ENCODE measurements around the gene RNF114.
"Not testable (repeated sequence)": the region's sequence is repeated elsewhere in the genome, so short reads cannot be mapped to it uniquely, and the experiment has no call there.

Gene RNF114

DNA sequence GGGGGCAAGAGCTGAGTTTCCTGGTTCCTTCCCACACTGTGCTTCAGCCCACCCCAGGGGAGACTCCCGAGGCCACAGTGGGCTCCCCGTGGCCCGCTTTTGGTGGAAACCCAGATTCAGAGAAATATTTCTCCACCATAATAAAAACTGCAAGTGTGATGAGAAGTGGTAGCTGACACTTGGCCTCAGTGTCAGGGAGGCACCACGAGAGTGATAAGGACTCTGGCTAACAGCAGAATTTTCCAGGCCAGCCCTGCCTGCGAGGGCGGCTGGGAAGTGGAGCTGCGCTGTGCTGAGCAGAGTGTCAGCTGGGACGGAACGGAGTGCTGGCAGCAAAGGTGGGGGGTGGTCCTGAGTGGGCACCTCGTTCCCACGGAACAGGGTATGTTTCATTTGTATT, 43.4 kb upstream of the RNF114 start:
- H3K27me3 ChIP-seq = no peaks in the 10 kb centered on the region
- H3K9me3 ChIP-seq = no peaks in the 10 kb centered on the region
- no peak overlapping the region for H3K4me3 ChIP-seq (ENCODE audit: low read depth, low read length)
- no peaks in the 10 kb centered on the region for H3K36me3 ChIP-seq
- H3K4me1 ChIP-seq = no peaks in the 10 kb centered on the region
- TF ChIP-seq, protein P1, sequence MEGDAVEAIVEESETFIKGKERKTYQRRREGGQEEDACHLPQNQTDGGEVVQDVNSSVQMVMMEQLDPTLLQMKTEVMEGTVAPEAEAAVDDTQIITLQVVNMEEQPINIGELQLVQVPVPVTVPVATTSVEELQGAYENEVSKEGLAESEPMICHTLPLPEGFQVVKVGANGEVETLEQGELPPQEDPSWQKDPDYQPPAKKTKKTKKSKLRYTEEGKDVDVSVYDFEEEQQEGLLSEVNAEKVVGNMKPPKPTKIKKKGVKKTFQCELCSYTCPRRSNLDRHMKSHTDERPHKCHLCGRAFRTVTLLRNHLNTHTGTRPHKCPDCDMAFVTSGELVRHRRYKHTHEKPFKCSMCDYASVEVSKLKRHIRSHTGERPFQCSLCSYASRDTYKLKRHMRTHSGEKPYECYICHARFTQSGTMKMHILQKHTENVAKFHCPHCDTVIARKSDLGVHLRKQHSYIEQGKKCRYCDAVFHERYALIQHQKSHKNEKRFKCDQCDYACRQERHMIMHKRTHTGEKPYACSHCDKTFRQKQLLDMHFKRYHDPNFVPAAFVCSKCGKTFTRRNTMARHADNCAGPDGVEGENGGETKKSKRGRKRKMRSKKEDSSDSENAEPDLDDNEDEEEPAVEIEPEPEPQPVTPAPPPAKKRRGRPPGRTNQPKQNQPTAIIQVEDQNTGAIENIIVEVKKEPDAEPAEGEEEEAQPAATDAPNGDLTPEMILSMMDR (IDR thresholded peaks at IDR 0.05; ENCODE audit: low read depth, low read length) = no peak
- no peak for DNase-seq

DNA sequence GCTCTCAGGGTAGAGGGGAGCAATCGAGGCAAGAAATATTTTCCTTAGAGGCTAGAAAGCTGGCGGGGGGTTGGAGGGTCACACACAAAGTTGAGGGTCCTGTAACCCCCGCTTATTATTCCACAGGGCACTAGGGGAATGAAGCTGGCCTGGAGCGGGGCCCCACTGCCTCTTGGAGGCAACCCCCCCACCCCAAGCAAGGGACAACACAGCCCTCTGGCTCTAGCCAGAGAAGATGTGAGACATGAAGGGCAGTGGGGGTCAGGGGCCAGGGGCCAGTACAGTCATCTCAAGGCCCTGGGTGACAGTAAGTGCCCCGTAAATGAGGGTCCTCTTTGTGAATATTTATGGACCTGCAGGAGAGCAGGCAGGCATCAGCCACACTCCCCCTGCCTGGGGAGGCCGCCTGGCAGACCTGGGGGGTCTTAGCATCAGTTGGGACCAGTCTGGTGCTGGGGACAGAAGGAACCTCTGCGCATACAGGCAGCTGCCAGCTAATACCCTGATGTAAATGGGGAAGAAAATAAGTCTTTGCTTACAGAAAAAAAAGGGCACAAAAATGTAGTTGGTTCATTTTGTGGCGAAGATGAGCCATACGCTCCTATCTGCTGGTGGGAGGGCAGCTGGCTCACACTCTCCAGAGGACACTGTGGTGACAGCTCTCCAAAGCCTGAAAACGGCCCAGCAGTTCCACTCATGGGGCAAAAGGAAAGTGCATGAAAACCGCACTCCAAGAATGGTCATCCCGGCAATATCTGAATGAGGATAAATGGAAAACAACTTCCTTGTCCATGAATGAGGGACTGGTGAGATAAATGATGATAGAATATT, 42.7 kb upstream of the RNF114 start:
- H3K4me3 ChIP-seq (ENCODE audit: low read depth, low read length) = no peak overlapping the region
- H3K4me1 ChIP-seq = no peaks in the 10 kb centered on the region
- TF ChIP-seq, protein P1 (IDR thresholded peaks at IDR 0.05; ENCODE audit: low read depth, low read length) = no peak
- no peaks in the 10 kb centered on the region for H3K9me3 ChIP-seq
- no peaks in the 10 kb centered on the region for H3K27me3 ChIP-seq
- no peaks in the 10 kb centered on the region for H3K36me3 ChIP-seq
- no peak for DNase-seq

DNA sequence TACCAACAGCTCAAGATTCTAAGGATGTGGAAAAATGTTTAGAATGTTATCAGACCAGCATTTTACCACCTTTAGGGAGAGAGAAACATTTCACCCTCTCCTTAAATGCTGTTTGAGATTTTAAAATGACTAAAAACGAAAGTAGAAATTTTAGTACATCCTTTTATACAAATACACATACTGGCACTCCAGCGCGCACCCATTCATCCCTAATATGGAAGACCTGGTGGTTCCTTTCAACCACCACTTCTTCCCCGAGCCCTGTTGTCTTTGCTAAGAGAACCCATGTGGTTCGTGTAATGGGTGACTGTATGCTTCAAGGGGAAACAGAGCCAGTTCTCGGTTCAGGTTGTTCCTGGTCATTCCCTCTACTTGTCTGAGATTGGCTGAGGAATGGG, 42.1 kb upstream of the RNF114 start:
- no peaks in the 10 kb centered on the region for H3K36me3 ChIP-seq
- H3K4me1 ChIP-seq = no peaks in the 10 kb centered on the region
- no peaks in the 10 kb centered on the region for H3K27me3 ChIP-seq
- no peaks in the 10 kb centered on the region for H3K9me3 ChIP-seq
- H3K4me3 ChIP-seq (ENCODE audit: low read depth, low read length) = no peak overlapping the region
- TF ChIP-seq, protein P1 (IDR thresholded peaks at IDR 0.05; ENCODE audit: low read depth, low read length) = no peak
- DNase-seq = no peak

DNA sequence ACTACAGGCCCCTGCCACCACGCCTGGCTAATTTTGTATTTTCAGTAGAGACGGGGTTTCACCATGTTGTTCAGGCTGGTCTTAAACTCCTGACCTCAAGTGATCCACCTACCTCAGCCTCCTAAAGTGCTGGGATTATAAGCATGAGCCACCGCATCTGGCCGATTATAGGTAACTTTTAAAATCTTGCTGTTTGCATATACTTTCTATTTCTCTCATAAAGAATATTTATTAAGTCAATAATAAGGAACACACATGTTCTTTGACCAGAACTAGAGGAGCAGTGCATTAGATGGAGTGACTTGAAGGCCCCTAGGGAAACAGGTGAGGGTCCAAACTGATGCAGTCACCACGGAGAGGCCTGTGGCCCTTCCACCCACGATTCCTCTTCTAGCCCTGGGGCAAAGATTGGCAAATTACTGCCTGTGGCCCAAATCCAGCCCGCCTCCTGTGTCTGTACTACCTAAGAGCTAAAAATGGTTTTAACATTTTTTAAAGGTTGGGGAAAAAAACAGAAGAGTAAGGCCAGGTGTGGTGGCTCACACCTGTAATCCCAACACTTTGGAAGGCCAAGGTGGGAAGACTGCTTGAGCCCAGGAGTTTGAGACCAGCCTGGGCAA, 40.6 kb upstream of the RNF114 start:
- H3K36me3 ChIP-seq; H3K4me3 ChIP-seq (ENCODE audit: low read depth, low read length); DNase-seq; H3K4me1 ChIP-seq; H3K9me3 ChIP-seq; H3K27me3 ChIP-seq: not testable (repeated sequence)

DNA sequence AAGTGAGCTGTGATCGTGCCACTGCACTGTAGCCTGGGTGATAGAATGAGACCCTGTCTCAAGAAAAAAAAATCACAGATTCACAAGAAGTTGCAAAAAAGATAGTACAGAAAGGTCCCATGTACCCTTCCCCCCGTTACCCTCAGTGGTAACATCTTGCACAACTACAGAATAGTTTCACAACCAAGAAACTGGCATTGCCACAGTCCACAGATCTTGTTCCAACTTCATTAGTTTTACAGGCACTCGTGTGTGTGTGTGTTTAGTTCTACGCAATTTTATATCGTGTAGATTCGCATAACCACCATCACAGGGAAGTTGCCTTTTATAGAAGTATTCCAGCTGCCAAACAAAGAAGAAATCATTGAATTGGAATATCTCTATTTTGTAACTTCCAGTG, 40.0 kb upstream of the RNF114 start:
- H3K4me1 ChIP-seq = no peaks in the 10 kb centered on the region
- H3K4me3 ChIP-seq (ENCODE audit: low read depth, low read length) = no peak overlapping the region
- H3K9me3 ChIP-seq = no peaks in the 10 kb centered on the region
- DNase-seq = no peak
- TF ChIP-seq, protein P1 (IDR thresholded peaks at IDR 0.05; ENCODE audit: low read depth, low read length) = no peak
- H3K27me3 ChIP-seq = no peaks in the 10 kb centered on the region
- no peaks in the 10 kb centered on the region for H3K36me3 ChIP-seq

DNA sequence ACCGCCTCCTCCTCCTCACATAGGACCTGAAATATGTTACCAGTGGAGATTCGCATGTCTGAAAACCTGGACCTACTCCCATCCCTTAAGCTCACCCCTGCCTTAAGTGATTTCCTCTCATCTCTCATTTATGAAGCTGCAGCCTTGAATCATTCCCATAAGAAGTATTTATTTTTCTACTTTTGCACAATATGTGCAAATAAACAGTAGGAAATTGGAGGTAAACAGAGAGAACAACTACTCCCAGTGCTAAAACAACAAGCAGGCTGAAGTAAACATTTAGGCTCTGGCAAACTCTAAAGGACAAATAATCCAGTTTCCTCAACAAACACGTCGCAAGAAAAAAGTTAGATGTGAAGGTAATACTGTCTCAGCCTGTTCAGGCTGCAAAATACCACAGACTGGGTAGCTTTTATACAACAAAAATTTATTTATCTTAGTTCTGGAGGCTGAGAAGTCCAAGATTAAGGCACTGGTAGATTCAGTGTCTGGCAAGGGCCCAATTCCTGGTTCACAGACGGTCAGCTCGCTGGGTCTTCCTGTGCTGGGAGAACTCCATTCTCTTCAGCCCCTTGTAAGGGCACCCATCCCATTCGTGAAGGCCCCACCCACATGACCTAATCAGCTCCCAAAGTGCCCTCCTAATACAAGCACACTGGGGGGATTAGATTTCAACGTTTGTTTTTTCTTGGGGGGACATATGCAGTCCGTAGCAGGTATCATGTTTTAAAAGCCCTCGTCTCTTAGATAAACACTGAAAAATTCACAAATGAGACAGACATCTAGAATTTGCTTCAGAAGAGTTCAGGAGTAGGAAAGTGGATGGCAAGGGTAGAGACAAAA, 36.4 kb upstream of the RNF114 start:
- H3K27me3 ChIP-seq = no peaks in the 10 kb centered on the region
- H3K4me1 ChIP-seq = no peaks in the 10 kb centered on the region
- TF ChIP-seq, protein P1 (IDR thresholded peaks at IDR 0.05; ENCODE audit: low read depth, low read length) = no peak
- no peaks in the 10 kb centered on the region for H3K9me3 ChIP-seq
- H3K4me3 ChIP-seq (ENCODE audit: low read depth, low read length) = no peak overlapping the region
- DNase-seq = no peak
- peaks cover 10% of the 10 kb centered on the region for H3K36me3 ChIP-seq
